ENCODE measurements around the gene FKBP9. TPM values are rescaled to one million over a fixed set of nuclear protein-coding genes. Genes with fewer than 3 reads are reported as not detected.

Gene FKBP9
- total RNA-seq, 1 donor from 2014 or later: 302 TPM

- DNase-seq (ENCODE audit: low spot score in 2 of 2): no peak
- Histone ChIP-seq H3K4me1 (no peaks in the 10 kb centered on the region), H3K9me3 (no peaks in the 10 kb centered on the region), H3K27ac (no peak overlapping the region), H3K36me3 (peaks cover 20 to 71% of the 10 kb centered on the region in 2 donors), H3K27me3 (no peaks in the 10 kb centered on the region), H3K4me3 (no peak overlapping the region)
- no peak for TF ChIP-seq CTCF (IDR thresholded peaks at IDR 0.05)
- intact Hi-C loops (cut with DNase I): no loop called here
Observed at GRCh38 chr7:32921896-32922295, 35.3 kb upstream of the FKBP9 start.

- Histone ChIP-seq H3K36me3 (peaks cover 19 to 65% of the 10 kb centered on the region in 2 donors), H3K27ac (no peak overlapping the region), H3K4me3 (no peak overlapping the region), H3K9me3 (no peaks in the 10 kb centered on the region), H3K27me3 (no peaks in the 10 kb centered on the region), H3K4me1 (no peaks in the 10 kb centered on the region)
- intact Hi-C loops (cut with DNase I): no loop called here
- DNase-seq (ENCODE audit: low spot score in 2 of 2): no peak
- no peak for TF ChIP-seq CTCF (IDR thresholded peaks at IDR 0.05)
Observed at GRCh38 chr7:32928785-32929298, 28.4 kb upstream of the FKBP9 start.

DNA sequence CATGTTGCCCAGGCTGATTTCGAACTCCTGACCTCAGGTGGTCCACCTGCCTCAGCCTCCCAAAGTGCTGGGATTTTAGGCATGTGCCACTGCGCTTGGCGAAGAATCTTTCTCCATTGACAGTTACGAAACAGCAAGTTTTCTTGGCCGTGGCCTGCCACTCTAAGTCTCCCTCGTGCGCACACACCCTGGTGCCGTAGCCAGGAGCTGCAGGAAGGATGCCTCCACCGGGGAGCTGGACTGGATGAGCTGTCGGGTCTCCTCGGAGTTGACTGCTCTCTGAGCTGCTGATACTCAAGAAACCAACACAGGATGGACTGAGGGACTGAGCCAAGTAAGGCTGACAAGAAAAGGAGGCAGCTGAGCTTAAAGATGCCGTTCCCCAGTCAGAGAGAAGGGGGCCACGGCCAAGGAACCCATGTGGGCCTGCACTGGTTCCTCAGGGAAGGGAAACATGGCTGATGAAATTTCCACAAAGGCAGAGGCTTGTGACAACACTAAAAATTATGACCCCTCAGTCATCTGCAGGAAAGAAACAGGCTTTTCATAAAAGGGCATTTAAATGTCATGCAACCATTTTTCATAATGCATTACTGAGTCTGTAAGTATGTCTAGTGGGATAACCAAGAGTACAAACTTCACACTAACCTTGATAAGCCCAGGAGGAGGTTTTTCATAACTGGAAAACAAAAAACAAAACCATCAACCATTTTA lies 27.7 kb upstream of the FKBP9 start:
- no peak for TF ChIP-seq CTCF (IDR thresholded peaks at IDR 0.05)
- Histone ChIP-seq H3K4me1 (no peaks in the 10 kb centered on the region), H3K36me3 (peaks cover 19 to 64% of the 10 kb centered on the region in 2 donors), H3K27ac (no peak overlapping the region), H3K4me3 (no peak overlapping the region), H3K9me3 (no peaks in the 10 kb centered on the region), H3K27me3 (no peaks in the 10 kb centered on the region)
- DNase-seq (ENCODE audit: low spot score in 2 of 2): no peak
- intact Hi-C loops (cut with DNase I): no loop called here

GRCh38 chr7:32930378-32930777 lies 26.9 kb upstream of the FKBP9 start:
- Histone ChIP-seq H3K27me3 (no peaks in the 10 kb centered on the region), H3K4me1 (no peaks in the 10 kb centered on the region), H3K27ac (no peak overlapping the region), H3K9me3 (no peaks in the 10 kb centered on the region), H3K4me3 (no peak overlapping the region), H3K36me3 (peaks cover 19 to 56% of the 10 kb centered on the region in 2 donors)
- DNase-seq (ENCODE audit: low spot score in 2 of 2): no peak
- TF ChIP-seq CTCF (IDR thresholded peaks at IDR 0.05): no peak
- intact Hi-C loops (cut with DNase I): no loop called here

DNA sequence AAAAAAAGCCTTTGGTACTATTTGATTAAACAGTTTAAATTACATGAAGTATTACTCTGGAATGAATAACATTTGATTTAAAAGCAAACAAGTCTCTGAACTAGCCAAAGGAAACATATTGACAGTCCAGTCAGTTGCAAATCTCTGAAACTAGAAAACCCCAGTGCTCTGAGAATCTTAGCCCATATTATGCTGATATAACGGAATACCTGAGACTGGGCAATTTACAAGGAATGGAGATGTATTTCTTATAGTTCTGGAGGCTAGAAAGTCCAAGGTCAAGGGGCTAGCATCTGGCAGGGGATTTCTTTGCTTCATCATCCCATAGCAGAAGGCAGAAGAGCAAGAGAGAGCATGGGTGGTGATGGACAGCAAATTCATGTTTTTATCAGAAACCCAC lies 21.7 kb upstream of the FKBP9 start:
- Histone ChIP-seq H3K4me1 (peaks cover 0 to 21% of the 10 kb centered on the region in 2 donors), H3K27ac (no peak overlapping the region), H3K9me3 (no peaks in the 10 kb centered on the region), H3K36me3 (peaks cover 6 to 30% of the 10 kb centered on the region in 2 donors), H3K4me3 (no peak overlapping the region), H3K27me3 (no peaks in the 10 kb centered on the region)
- intact Hi-C loops (cut with DNase I): no loop called here
- no peak for TF ChIP-seq CTCF (IDR thresholded peaks at IDR 0.05)
- no peak for DNase-seq (ENCODE audit: low spot score in 2 of 2)

Data from ascending aorta (tissue), 2 donors.